IMR-90 (cell line): ENCODE data around the gene CTIF. TPM values are rescaled to one million over a fixed set of nuclear protein-coding genes. Genes with fewer than 3 reads are reported as not detected.

Experiments
- ATAC-seq: fragments of 200-7000 bp; cut with Tn5 transposase; 2 replicates; pipeline ENCODE4 v1.9.1; 2020; ENCODE audit warnings: low read depth, mild to moderate bottlenecking, moderate library complexity
- BruUV-seq: library from RNA; stranded (reverse); fragments of 400-500 nt; replicated peaks from 2 replicates; lab custom pipeline; 2021; lab: Mats Ljungman, UMichigan
- CTCF ChIA-PET: fragments of 300-600 bp; formaldehyde crosslinking; extraction: SDS; loops from one replicate; lab custom pipeline; 2021; ENCODE audit warnings: antibody characterized with exemption; lab: Yijun Ruan, JAX
- POLR2A ChIA-PET: fragments of 300-600 bp; sonication (Branson Sonifier 250); formaldehyde crosslinking; loops from one replicate; lab custom pipeline; 2022; ENCODE audit warnings: antibody characterized with exemption; ENCODE audit not compliant: unreplicated experiment; lab: Charles Lee
- DNase-seq: peaks from one replicate; pipeline ENCODE4 v3.0.0; 2013
- H2AFZ ChIP-seq: replicated peaks from 2 replicates; pipeline ENCODE3; 2013; ENCODE audit warnings: low read length, mild to moderate bottlenecking; ENCODE audit not compliant: poor library complexity
- H2AK5ac ChIP-seq: 2 replicates; pipeline ENCODE4 v1.6.1; 2013; ENCODE audit warnings: low read depth, low read length, inconsistent platforms
- H2AK9ac ChIP-seq: replicated peaks from 2 replicates; pipeline ENCODE3; 2013; ENCODE audit warnings: mild to moderate bottlenecking, low read depth, low read length, moderate library complexity; ENCODE audit not compliant: poor library complexity
- H2BK120ac ChIP-seq: 2 replicates; pipeline ENCODE4 v1.6.1; 2013; ENCODE audit warnings: low read depth, low read length, inconsistent platforms
- H2BK15ac ChIP-seq: 3 replicates; pipeline ENCODE4 v1.6.1; 2013; ENCODE audit warnings: low read depth, low read length, inconsistent platforms
- H2BK20ac ChIP-seq: 2 replicates; pipeline ENCODE4 v1.6.1; 2013; ENCODE audit warnings: low read depth, mild to moderate bottlenecking, inconsistent platforms, low read length, moderate library complexity
- H2BK5ac ChIP-seq: 2 replicates; pipeline ENCODE4 v1.6.1; 2013; ENCODE audit warnings: mild to moderate bottlenecking, low read depth, low read length, inconsistent platforms; ENCODE audit not compliant: poor library complexity, severe bottlenecking
- H3K14ac ChIP-seq: replicated peaks from 2 replicates; pipeline ENCODE4 v1.6.1; 2013; ENCODE audit warnings: low read depth, low read length, inconsistent platforms
- H3K18ac ChIP-seq: 2 replicates; pipeline ENCODE4 v1.6.1; 2013; ENCODE audit warnings: low read depth, low read length, control low read depth
- H3K23ac ChIP-seq: 2 replicates; pipeline ENCODE4 v1.6.1; 2013; ENCODE audit warnings: low read depth, low read length, inconsistent platforms
- H3K27ac ChIP-seq: 2 replicates; pipeline ENCODE4 v1.5.1; 2013; ENCODE audit warnings: mild to moderate bottlenecking, control low read depth, low read length; ENCODE audit not compliant: insufficient read depth
- H3K27me3 ChIP-seq: 2 replicates; pipeline ENCODE4 v1.6.1; 2013; ENCODE audit warnings: low read length; ENCODE audit not compliant: control insufficient read depth, insufficient read depth
- H3K36me3 ChIP-seq: 2 replicates; pipeline ENCODE4 v1.6.1; 2013; ENCODE audit warnings: low read length, mixed read lengths; ENCODE audit not compliant: control insufficient read depth, insufficient read depth
- H3K4ac ChIP-seq: 2 replicates; pipeline ENCODE4 v1.6.1; 2013; ENCODE audit warnings: low read depth, low read length, inconsistent platforms
- H3K4me1 ChIP-seq: 2 replicates; pipeline ENCODE4 v1.6.1; 2013; ENCODE audit warnings: low read length, mixed read lengths; ENCODE audit not compliant: control insufficient read depth, insufficient read depth
- H3K4me2 ChIP-seq: 2 replicates; pipeline ENCODE4 v1.6.1; 2013; ENCODE audit warnings: low read depth, mild to moderate bottlenecking, control low read depth, low read length, moderate library complexity
- H3K4me3 ChIP-seq: 2 replicates; pipeline ENCODE4 v1.5.1; 2013; ENCODE audit warnings: low read depth, mild to moderate bottlenecking, control low read depth, low read length, moderate library complexity; ENCODE audit not compliant: insufficient read depth
- H3K56ac ChIP-seq: 2 replicates; pipeline ENCODE4 v1.6.1; 2013; ENCODE audit warnings: low read length, inconsistent platforms; ENCODE audit not compliant: insufficient read depth; ENCODE audit errors: extremely low read depth
- H3K79me1 ChIP-seq, 2 experiments: 2 replicates each; pipeline ENCODE4 v1.6.1; 2013; ENCODE audit warnings: low read length in 2 of 2, inconsistent platforms in 1 of 2, low read depth in 1 of 2
- H3K9ac ChIP-seq: 2 replicates; pipeline ENCODE4 v1.6.1; 2013; ENCODE audit warnings: low read depth, low read length, control low read depth
- H3K9me1 ChIP-seq: 2 replicates; pipeline ENCODE4 v1.6.1; 2013; ENCODE audit warnings: low read length, inconsistent platforms; ENCODE audit not compliant: insufficient read depth
- H3K9me3 ChIP-seq: 2 replicates; pipeline ENCODE4 v1.6.1; 2013; ENCODE audit warnings: low read length; ENCODE audit not compliant: control insufficient read depth, insufficient read depth
- H4K20me1 ChIP-seq: 2 replicates; pipeline ENCODE4 v1.6.1; 2013; ENCODE audit warnings: low read length, inconsistent platforms; ENCODE audit not compliant: insufficient read depth
- H4K5ac ChIP-seq: 2 replicates; pipeline ENCODE4 v1.6.1; 2013; ENCODE audit warnings: mild to moderate bottlenecking, low read depth, low read length, control low read depth
- H4K8ac ChIP-seq, 2 experiments: 2 replicates each; pipeline ENCODE4 v1.6.1; 2013; ENCODE audit warnings: low read depth in 2 of 2, low read length in 2 of 2, control low read depth in 1 of 2, inconsistent platforms in 1 of 2
- H4K91ac ChIP-seq: 2 replicates; pipeline ENCODE4 v1.6.1; 2013; ENCODE audit warnings: low read depth, low read length, inconsistent platforms; ENCODE audit not compliant: insufficient read depth
- BHLHE40 ChIP-seq: fragments of 150-350 bp; IDR thresholded peaks from 2 replicates; pipeline ENCODE4 v1.6.1; 2016; ENCODE audit warnings: mild to moderate bottlenecking, low read depth, low read length
- CEBPB ChIP-seq: IDR thresholded peaks from 2 replicates; pipeline ENCODE4 v1.6.1; 2012; ENCODE audit warnings: low read depth, low read length, improper control_type of control experiment
- CTCF ChIP-seq: conservative IDR thresholded peaks from 2 replicates; pipeline ENCODE4 v1.5.1; 2012; ENCODE audit warnings: mild to moderate bottlenecking, low read depth, low read length, improper control_type of control experiment
- FOS ChIP-seq: fragments of 150-350 bp; IDR thresholded peaks from 2 replicates; pipeline ENCODE4 v1.6.1; 2016; ENCODE audit warnings: low read depth, low read length
- MAFK ChIP-seq: IDR thresholded peaks from 2 replicates; pipeline ENCODE4 v1.6.1; 2012; ENCODE audit warnings: low read depth, low read length, improper control_type of control experiment
- MAZ ChIP-seq: IDR thresholded peaks from 2 replicates; pipeline ENCODE4 v1.6.1; 2012; ENCODE audit warnings: low read depth, mild to moderate bottlenecking, low read length, improper control_type of control experiment, moderate library complexity, borderline replicate concordance
- NFE2L2 ChIP-seq: fragments of 150-350 bp; IDR thresholded peaks from 2 replicates; pipeline ENCODE4 v1.6.1; 2016; ENCODE audit warnings: low read depth, mild to moderate bottlenecking, low read length
- POLR2A ChIP-seq: IDR thresholded peaks from 2 replicates; pipeline ENCODE4 v1.6.1; 2012; ENCODE audit warnings: mild to moderate bottlenecking, low read depth, low read length
- RFX5 ChIP-seq: IDR thresholded peaks from 2 replicates; pipeline ENCODE4 v1.8.0; 2012; ENCODE audit warnings: low read depth, mild to moderate bottlenecking, low read length, moderate library complexity
- SMC3 ChIP-seq: fragments of 150-350 bp; IDR thresholded peaks from 2 replicates; pipeline ENCODE4 v1.6.1; 2016; ENCODE audit warnings: low read depth, mild to moderate bottlenecking, antibody characterized with exemption, low read length, moderate library complexity
- WGBS, 2 experiments: methylation state at CpG; one replicate each; pipeline versions ENCODE4 v1.1.5 to v1.1.7; 2013; ENCODE audit warnings: missing lambda C conversion rate in 2 of 2; ENCODE audit not compliant: insufficient read length in 1 of 2; ENCODE audit errors: extremely low coverage in 2 of 2; 5-methylcytosine and 5-hydroxymethylcytosine counted together
- dilution Hi-C: fragments of 300-500 bp; cut with HindIII; formaldehyde crosslinking; loops from one replicate; pipeline ENCODE4 v1.14.3; 2018; ENCODE audit warnings: low sequenced_read_pairs; ENCODE audit not compliant: unreplicated experiment
- in situ Hi-C: fragments of 300-500 bp; cut with MboI; formaldehyde crosslinking; loops from 3 replicates; pipeline ENCODE4 v1.14.3; 2019; ENCODE audit warnings: low sequenced_read_pairs, inconsistent platforms, mixed read lengths
- intact Hi-C: fragments of 100-400 bp; cut with micrococcal nuclease; formaldehyde crosslinking; loops from 2 replicates; pipeline ENCODE4 v1.10.0; 2022
- polyA plus RNA-seq, 3 experiments: library from polyadenylated mRNA; depleted of rRNA; stranded (reverse); fragments of >200 nt; gene quantifications; 2 replicates each; pipeline ENCODE4 v1.2.3, GENCODE V29; 2012; ENCODE audit warnings: low replicate concordance in 1 of 3
- total RNA-seq: library from RNA; depleted of rRNA; stranded (reverse); fragments of >200 nt; gene quantifications from 2 replicates; pipeline ENCODE4 v1.2.3, GENCODE V29; 2012
- TF ChIP-seq, protein P1 (sequence below): fragments of 150-350 bp; IDR thresholded peaks from 2 replicates; pipeline ENCODE4 v1.6.1; 2017; ENCODE audit warnings: mild to moderate bottlenecking, antibody characterized with exemption, low read length, low read depth
- TF ChIP-seq, protein P2 (sequence below): fragments of 150-350 bp; IDR thresholded peaks from 2 replicates; pipeline ENCODE4 v1.6.1; 2016; ENCODE audit warnings: low read depth, mild to moderate bottlenecking, low read length, moderate library complexity, borderline replicate concordance

CTIF gene
- total and polyA plus RNA-seq, 2 of the 4 experiments (the other 2 are of a cell fraction): 25.1 to 57.0 TPM

GRCh38 chr18:48774941-48775340, 236.1 kb downstream of the CTIF start:
- H4K91ac ChIP-seq: no peak overlapping the region

More at GRCh38 chr18:48774941-48775340, 236.1 kb downstream of the CTIF start:
- Histone ChIP-seq H3K14ac (no peak overlapping the region), H3K18ac (no peak overlapping the region), H3K9me1 (peaks cover 19% of the 10 kb centered on the region), H2AK5ac (no peak overlapping the region), H3K4me2 (no peak overlapping the region), H2AK9ac (no peak overlapping the region), H2BK120ac (no peak overlapping the region), H3K4me3 (no peak overlapping the region), H4K20me1 (peaks cover 48% of the 10 kb centered on the region), H2AFZ (no peak overlapping the region), H3K79me1 (peaks cover 35 to 82% of the 10 kb centered on the region in 2 experiments), H3K4me1 (peaks cover 17% of the 10 kb centered on the region), H2BK15ac (no peak overlapping the region), H2BK5ac (no peak overlapping the region), H3K9ac (no peak overlapping the region), H3K23ac (no peak overlapping the region), H4K5ac (no peak overlapping the region), H3K56ac (no peak overlapping the region), H3K27ac (no peak overlapping the region), H3K27me3 (no peaks in the 10 kb centered on the region), H3K4ac (no peak overlapping the region), H3K9me3 (no peaks in the 10 kb centered on the region), H4K8ac (no peak overlapping the region), H2BK20ac (no peak overlapping the region), H3K36me3 (peaks cover 34% of the 10 kb centered on the region)
- no TSS peak for BruUV-seq
- ChIA-PET CTCF (no interaction called here), POLR2A (no interaction called here)
- dilution Hi-C loops (no loop called here), intact Hi-C loops (loop anchor here (5.0 kb wide), 1 partner anchor 462 kb away; no protein-coding TSS in a partner anchor), in situ Hi-C loops (no loop called here)
- DNase-seq: no peak
- ATAC-seq: no peak
- WGBS, 2 experiments: 100% methylated on average over 3 of the region's 5 CpGs; no CpG with 5 or more reads in 1 of the 2 experiments
- no peak for TF ChIP-seq BHLHE40
- no peak for TF ChIP-seq SMC3
- TF ChIP-seq CEBPB: no peak
- TF ChIP-seq, protein P1, sequence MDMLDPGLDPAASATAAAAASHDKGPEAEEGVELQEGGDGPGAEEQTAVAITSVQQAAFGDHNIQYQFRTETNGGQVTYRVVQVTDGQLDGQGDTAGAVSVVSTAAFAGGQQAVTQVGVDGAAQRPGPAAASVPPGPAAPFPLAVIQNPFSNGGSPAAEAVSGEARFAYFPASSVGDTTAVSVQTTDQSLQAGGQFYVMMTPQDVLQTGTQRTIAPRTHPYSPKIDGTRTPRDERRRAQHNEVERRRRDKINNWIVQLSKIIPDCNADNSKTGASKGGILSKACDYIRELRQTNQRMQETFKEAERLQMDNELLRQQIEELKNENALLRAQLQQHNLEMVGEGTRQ: no peak
- TF ChIP-seq MAZ: no peak
- TF ChIP-seq FOS: no peak
- TF ChIP-seq CTCF: no peak
- no peak for TF ChIP-seq POLR2A
- no peak for TF ChIP-seq NFE2L2
- TF ChIP-seq MAFK: no peak
- TF ChIP-seq, protein P2, sequence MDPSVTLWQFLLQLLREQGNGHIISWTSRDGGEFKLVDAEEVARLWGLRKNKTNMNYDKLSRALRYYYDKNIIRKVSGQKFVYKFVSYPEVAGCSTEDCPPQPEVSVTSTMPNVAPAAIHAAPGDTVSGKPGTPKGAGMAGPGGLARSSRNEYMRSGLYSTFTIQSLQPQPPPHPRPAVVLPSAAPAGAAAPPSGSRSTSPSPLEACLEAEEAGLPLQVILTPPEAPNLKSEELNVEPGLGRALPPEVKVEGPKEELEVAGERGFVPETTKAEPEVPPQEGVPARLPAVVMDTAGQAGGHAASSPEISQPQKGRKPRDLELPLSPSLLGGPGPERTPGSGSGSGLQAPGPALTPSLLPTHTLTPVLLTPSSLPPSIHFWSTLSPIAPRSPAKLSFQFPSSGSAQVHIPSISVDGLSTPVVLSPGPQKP: no peak
- TF ChIP-seq RFX5: no peak
